Astrocyte (in vitro differentiated cells and primary cell): ENCODE measurements around the gene ICAM5. TPM values are rescaled to one million over a fixed set of nuclear protein-coding genes. Genes with fewer than 3 reads are reported as not detected.
A peak's percentile ranks its signal among the peaks of the same experiment; 100 is the strongest.
"Not testable (repeated sequence)": the region's sequence is repeated elsewhere in the genome, so short reads cannot be mapped to it uniquely, and the experiment has no call there.

ENCODE experiments used
- DNase-seq: peaks from one replicate; pipeline ENCODE4 v3.0.0-alpha.2; 2010; ENCODE audit warnings: low read depth
- FAIRE-seq: peaks from 2 replicates; lab custom pipeline; 2011; peaks lifted over from hg19 to GRCh38; lab: Jason Lieb, UNC
- H2AFZ ChIP-seq: 2 replicates; pipeline ENCODE4 v1.6.0; 2012; ENCODE audit warnings: low read depth, low read length, inconsistent platforms
- H3K27ac ChIP-seq: 2 replicates; pipeline ENCODE4 v1.5.1; 2011; ENCODE audit warnings: low read depth, low read length, inconsistent platforms
- H3K27me3 ChIP-seq: 2 replicates; pipeline ENCODE4 v1.6.0; 2011; ENCODE audit warnings: low read length, inconsistent platforms; ENCODE audit not compliant: insufficient read depth
- H3K36me3 ChIP-seq: 2 replicates; pipeline ENCODE4 v1.5.1; 2011; ENCODE audit warnings: low read length, inconsistent platforms; ENCODE audit not compliant: insufficient read depth
- H3K4me1 ChIP-seq: 2 replicates; pipeline ENCODE4 v1.5.1; 2011; ENCODE audit warnings: low read length, inconsistent platforms; ENCODE audit not compliant: insufficient read depth
- H3K4me2 ChIP-seq: 2 replicates; pipeline ENCODE4 v1.6.0; 2012; ENCODE audit warnings: low read length, inconsistent platforms
- H3K4me3 ChIP-seq: 2 replicates; pipeline ENCODE4 v1.5.1; 2011; ENCODE audit warnings: low read depth, mild to moderate bottlenecking, low read length, inconsistent platforms; ENCODE audit not compliant: insufficient read depth
- H3K79me2 ChIP-seq: 2 replicates; pipeline ENCODE4 v1.6.0; 2012; ENCODE audit warnings: mild to moderate bottlenecking, low read length, inconsistent platforms; ENCODE audit not compliant: insufficient read depth
- H3K9ac ChIP-seq: 2 replicates; pipeline ENCODE4 v1.6.0; 2012; ENCODE audit warnings: mild to moderate bottlenecking, low read length, inconsistent platforms
- H3K9me3 ChIP-seq: 2 replicates; pipeline ENCODE4 v1.5.1; 2012; ENCODE audit warnings: low read depth, mild to moderate bottlenecking, low read length, inconsistent platforms; ENCODE audit not compliant: insufficient read depth
- H4K20me1 ChIP-seq: 2 replicates; pipeline ENCODE4 v1.6.0; 2012; ENCODE audit warnings: low read length, inconsistent platforms; ENCODE audit not compliant: insufficient read depth
- H3K27ac Mint-ChIP-seq: one replicate; pipeline ENCODE4 v1.8.0; 2021; ENCODE audit warnings: mild to moderate bottlenecking, mixed read lengths; ENCODE audit not compliant: unreplicated experiment
- H3K27me3 Mint-ChIP-seq: one replicate; pipeline ENCODE4 v1.8.0; 2021; ENCODE audit warnings: low read depth, mixed read lengths; ENCODE audit not compliant: unreplicated experiment
- H3K36me3 Mint-ChIP-seq: one replicate; pipeline ENCODE4 v1.8.0; 2021; ENCODE audit warnings: low read depth, mixed read lengths; ENCODE audit not compliant: unreplicated experiment
- H3K4me1 Mint-ChIP-seq: one replicate; pipeline ENCODE4 v1.8.0; 2021; ENCODE audit warnings: low read depth, mixed read lengths; ENCODE audit not compliant: unreplicated experiment
- H3K4me3 Mint-ChIP-seq: one replicate; pipeline ENCODE4 v1.8.0; 2021; ENCODE audit warnings: mild to moderate bottlenecking, moderate library complexity, mixed read lengths; ENCODE audit not compliant: unreplicated experiment
- H3K9me3 Mint-ChIP-seq: one replicate; pipeline ENCODE4 v1.8.0; 2021; ENCODE audit warnings: mild to moderate bottlenecking, mixed read lengths; ENCODE audit not compliant: unreplicated experiment
- EZH2 ChIP-seq: IDR thresholded peaks from 2 replicates; pipeline ENCODE4 v1.6.1; 2012; ENCODE audit warnings: mild to moderate bottlenecking, low read length, inconsistent platforms; ENCODE audit not compliant: insufficient read depth
- total RNA-seq: library from RNA; stranded (reverse); gene quantifications from 2 replicates; pipeline ENCODE4 v1.2.1, GENCODE V29; 2021
- TF ChIP-seq, protein P1 (sequence below): IDR thresholded peaks from 2 replicates; pipeline ENCODE4 v1.5.1; 2011; ENCODE audit warnings: low read depth, mild to moderate bottlenecking, inconsistent platforms, low read length, moderate library complexity; ENCODE audit not compliant: insufficient read depth

Gene ICAM5
- total RNA-seq, 1 donor from 2014 or later = 0.07 TPM

DNA sequence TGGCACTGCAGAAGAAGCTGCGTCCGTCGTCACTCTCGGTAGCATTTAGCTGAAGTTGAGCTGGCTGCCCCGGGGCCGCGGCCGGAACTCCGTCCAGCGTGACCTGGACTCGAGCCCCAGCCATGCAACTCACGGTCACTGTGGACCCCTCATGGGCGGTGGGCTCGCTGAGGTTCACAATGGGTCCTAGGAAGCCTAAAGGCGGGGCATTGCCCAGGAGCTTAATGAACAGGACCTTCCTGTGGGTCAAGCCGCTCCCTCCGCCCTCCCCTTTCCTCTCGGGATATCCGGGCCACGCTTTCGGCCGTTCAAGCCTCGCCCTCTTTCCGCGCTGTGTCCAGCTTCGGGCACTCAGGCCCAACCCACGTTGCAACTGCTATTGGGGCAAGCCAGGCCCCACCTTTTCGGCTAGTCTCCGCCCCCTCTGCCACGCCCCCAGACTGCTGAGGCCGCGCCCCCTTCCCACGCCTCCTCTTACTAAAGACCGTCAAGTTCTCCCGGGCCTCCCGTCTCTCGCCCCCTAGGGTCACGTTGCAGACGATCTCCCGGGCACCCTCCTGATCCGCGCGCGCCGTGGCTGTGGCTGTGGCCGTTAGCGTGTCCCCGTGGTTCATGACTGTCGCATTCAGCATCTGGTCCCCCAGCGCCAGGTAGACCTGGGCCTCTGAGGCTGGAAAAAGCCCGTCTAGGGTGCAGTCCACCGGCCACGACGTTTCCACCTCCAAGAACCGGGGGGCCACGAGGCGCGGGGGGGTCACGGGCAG, 45.0 kb downstream of the ICAM5 start:
- H3K27me3 ChIP-seq = no peaks in the 10 kb centered on the region
- peaks cover 5% of the 10 kb centered on the region for H3K36me3 ChIP-seq
- H3K4me1 Mint-ChIP-seq = peaks cover 2% of the 10 kb centered on the region
- H3K4me3 Mint-ChIP-seq = peak overlapping the region; percentile 96
- peak overlapping the region; percentile 21 for H3K27ac ChIP-seq
- peaks cover 14% of the 10 kb centered on the region for H3K4me1 ChIP-seq
- FAIRE-seq = no peak
- peak overlapping the region; percentile 96 for H3K9ac ChIP-seq
- H3K9me3 Mint-ChIP-seq = no peaks in the 10 kb centered on the region
- peak overlapping the region; percentile 99 for H3K4me2 ChIP-seq
- peaks cover 24% of the 10 kb centered on the region for H4K20me1 ChIP-seq
- H3K27ac Mint-ChIP-seq = no peak overlapping the region
- H3K27me3 Mint-ChIP-seq = peaks cover 9% of the 10 kb centered on the region
- H3K9me3 ChIP-seq = no peaks in the 10 kb centered on the region
- H3K4me3 ChIP-seq = peak overlapping the region; percentile 85
- peak overlapping the region; percentile 91 for H2AFZ ChIP-seq
- H3K36me3 Mint-ChIP-seq = peaks cover 6% of the 10 kb centered on the region
- TF ChIP-seq, protein P1, sequence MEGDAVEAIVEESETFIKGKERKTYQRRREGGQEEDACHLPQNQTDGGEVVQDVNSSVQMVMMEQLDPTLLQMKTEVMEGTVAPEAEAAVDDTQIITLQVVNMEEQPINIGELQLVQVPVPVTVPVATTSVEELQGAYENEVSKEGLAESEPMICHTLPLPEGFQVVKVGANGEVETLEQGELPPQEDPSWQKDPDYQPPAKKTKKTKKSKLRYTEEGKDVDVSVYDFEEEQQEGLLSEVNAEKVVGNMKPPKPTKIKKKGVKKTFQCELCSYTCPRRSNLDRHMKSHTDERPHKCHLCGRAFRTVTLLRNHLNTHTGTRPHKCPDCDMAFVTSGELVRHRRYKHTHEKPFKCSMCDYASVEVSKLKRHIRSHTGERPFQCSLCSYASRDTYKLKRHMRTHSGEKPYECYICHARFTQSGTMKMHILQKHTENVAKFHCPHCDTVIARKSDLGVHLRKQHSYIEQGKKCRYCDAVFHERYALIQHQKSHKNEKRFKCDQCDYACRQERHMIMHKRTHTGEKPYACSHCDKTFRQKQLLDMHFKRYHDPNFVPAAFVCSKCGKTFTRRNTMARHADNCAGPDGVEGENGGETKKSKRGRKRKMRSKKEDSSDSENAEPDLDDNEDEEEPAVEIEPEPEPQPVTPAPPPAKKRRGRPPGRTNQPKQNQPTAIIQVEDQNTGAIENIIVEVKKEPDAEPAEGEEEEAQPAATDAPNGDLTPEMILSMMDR = no peak
- no peak for TF ChIP-seq EZH2
- DNase-seq = peak; percentile 87
- peaks cover 30% of the 10 kb centered on the region for H3K79me2 ChIP-seq

DNA sequence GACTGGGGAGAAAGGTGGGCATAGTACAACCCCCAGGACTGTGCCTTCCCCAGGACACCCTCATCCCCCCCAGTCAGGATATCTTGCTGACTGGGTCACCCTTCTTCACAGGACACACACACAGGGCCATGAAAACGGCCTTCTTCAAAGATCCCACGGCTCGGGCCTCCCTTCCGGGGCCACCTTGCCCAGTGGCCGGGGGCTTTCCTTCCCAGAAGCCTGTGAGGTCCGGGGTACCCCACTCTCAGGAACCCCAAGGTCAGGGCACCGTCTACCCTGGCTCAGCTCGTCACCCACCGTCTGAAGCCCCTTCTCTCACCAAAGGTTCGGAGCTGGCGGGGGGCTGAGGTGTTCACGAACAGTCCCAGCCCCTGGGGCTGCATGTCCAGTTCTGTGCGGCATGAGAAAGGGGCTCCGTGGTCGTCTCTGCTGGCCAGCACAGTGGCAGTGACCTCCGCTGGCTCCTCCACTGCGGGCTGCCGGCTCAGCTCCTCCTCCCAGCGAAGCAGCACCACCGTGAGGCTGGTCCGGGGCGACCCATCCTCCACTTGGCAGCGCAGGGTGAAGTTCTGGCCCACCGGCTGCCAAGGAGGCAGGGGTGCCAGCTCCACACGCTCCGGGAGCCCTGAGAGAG, 45.7 kb downstream of the ICAM5 start:
- Histone ChIP-seq H3K9ac (no peak overlapping the region), H2AFZ (peak overlapping the region; percentile 91), H3K4me1 (peaks cover 14% of the 10 kb centered on the region), H3K36me3 (no peaks in the 10 kb centered on the region), H3K27me3 (no peaks in the 10 kb centered on the region), H3K79me2 (peaks cover 23% of the 10 kb centered on the region), H4K20me1 (peaks cover 19% of the 10 kb centered on the region), H3K27ac (peak overlapping the region; percentile 12), H3K4me3 (no peak overlapping the region), H3K4me2 (peak overlapping the region; percentile 99), H3K9me3 (no peaks in the 10 kb centered on the region)
- TF ChIP-seq, protein P1 = no peak
- no peak for TF ChIP-seq EZH2
- Mint-ChIP-seq H3K36me3 (peaks cover 3% of the 10 kb centered on the region), H3K4me1 (peaks cover 2% of the 10 kb centered on the region), H3K4me3 (no peak overlapping the region), H3K27ac (no peak overlapping the region), H3K27me3 (peaks cover 11% of the 10 kb centered on the region), H3K9me3 (no peaks in the 10 kb centered on the region)
- no peak for DNase-seq
- FAIRE-seq = no peak

DNA sequence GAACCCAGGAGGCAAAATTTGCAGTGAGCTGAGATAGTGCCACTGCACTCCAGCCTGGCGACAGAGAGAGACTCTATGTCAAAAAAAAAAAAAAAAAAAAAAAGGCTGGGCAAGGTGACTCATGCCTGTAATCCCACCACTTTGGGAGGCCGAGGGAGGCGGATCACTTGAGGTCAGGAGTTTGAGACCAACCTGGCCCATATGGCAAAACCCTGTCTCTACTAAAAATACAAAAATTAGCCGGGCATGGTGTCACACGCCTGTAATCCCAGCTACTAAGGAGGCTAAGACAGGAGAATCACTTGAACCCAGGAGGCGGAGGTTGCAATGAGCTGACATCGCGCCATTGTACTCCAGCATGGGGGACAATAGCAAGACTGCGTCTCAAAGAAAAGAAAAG, 47.0 kb downstream of the ICAM5 start:
- not testable (repeated sequence) for FAIRE-seq, H3K27ac Mint-ChIP-seq, H2AFZ ChIP-seq, H3K36me3 Mint-ChIP-seq, H3K9me3 ChIP-seq, H3K9ac ChIP-seq, H3K4me3 ChIP-seq, H3K27ac ChIP-seq, H3K36me3 ChIP-seq, H3K27me3 ChIP-seq, H3K9me3 Mint-ChIP-seq, H3K4me3 Mint-ChIP-seq, H3K4me1 Mint-ChIP-seq, DNase-seq, H3K4me2 ChIP-seq
- H3K4me1 ChIP-seq = peaks cover 14% of the 10 kb centered on the region
- peaks cover 13% of the 10 kb centered on the region for H3K79me2 ChIP-seq
- peaks cover 12% of the 10 kb centered on the region for H4K20me1 ChIP-seq
- H3K27me3 Mint-ChIP-seq = peaks cover 11% of the 10 kb centered on the region
